Measurements from ENCODE around the gene HRH3.

The HRH3 gene

DNA sequence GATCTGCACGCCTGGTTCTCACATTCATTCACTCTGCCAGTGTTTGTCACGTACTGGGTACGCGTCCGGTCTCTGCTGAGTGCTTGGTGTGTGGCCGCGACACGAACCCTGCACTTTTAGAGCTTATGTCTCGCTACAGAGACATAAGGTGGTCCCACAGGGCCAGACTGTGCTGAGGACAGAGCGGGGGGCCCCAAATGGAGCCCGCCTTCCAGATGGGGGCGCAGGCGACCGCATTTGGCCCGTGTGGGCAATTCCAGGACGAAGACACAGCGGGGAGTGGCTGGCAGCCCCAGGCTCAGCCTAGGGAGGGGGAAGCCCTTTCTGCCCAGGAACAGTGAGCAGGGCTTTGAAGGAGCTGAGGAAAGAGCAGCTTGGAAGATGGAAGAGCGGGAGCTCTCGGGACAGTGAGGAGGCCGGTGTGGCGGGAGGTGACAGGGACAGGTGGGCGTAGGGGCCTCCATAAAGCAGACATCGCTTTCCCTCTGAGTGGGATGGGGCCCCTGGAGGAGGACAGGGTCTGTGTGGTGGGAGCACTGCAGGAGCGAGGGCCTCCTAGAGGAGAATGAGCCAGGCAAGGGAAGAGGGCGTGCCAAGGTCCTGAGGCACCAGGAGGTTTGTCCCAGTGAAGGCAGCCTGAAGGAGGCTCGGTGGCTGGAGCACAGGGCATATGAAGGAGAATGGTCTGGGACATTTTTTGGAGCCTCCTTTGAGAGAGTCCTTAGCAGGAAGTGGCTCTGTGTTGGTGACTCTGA, 45.0 kb downstream of the HRH3 start:
- no peak for FAIRE-seq

DNA sequence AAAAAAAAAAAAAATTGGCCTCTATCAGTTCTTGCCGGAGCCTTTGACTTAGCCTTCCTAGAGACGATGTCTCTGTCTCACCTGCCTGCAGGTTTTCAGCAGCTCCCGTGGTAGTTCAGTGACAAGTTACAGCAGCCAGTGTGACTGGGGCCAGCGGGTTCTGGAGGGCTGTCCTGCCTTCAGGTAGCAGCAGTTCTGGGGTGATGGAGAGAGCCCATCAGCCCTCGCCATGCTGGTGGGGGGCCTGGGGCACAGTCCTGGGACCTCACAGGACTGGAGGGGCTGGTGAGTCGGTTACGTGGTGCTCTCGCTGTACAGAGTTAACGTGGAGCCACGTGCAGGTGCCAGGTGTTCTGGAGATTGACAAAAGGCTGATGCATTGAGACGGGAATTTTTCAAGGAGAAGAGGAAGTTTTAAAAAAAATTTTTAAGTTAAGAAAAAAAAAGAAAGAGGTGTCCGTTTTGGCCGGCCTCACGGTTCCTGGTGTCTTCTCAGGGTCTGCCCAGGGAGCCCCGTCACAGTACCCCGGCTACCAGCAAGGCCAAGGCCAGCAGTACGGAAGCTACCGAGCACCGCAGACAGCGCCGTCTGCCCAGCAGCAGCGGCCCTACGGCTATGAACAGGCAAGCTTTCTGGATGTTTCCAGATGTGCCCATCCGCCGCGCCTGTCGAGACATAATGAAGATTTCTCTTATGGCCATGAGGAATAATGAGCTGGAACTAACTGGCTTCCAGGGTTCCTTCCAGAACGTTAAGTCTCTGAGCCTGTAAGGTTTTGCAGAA, 45.9 kb downstream of the HRH3 start:
- no peak for FAIRE-seq

DNA sequence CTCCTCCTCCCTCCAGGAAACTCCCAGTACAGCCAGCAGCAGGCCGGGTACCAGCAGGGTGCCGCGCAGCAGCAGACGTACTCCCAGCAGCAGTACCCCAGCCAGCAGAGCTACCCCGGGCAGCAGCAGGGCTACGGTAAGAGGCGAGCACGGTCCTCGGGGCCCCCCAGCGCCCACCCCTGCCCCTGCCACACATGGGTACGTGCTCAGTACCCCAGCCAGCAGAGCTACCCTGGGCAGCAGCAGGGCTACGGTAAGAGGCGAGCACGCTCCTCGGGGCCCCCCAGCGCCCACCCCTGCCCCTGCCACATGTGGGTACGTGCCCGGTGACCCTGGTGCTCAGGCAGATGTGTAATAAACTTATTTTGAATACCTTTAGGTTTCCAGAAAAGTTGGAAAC, 47.4 kb downstream of the HRH3 start:
- no peak for FAIRE-seq

DNA sequence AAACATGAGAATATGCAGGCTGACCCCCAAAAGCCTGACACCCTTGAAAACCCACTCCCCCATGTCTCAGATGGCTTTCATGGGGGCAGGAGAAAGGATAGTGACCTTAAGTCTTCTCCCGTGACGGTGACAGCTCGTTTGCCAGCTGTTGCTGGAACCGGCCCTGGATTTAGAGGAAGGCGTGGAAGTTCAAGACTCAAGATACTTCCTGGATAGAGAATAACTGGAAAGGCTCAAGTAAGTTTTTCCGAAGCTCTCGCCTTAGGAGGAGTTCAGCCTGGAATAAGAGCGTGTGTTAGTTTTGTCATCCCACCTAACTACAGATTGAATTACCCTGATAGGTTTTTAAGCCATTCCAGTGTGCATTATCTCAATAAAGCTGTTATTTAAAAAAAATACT, 48.8 kb downstream of the HRH3 start:
- FAIRE-seq: no peak

DNA sequence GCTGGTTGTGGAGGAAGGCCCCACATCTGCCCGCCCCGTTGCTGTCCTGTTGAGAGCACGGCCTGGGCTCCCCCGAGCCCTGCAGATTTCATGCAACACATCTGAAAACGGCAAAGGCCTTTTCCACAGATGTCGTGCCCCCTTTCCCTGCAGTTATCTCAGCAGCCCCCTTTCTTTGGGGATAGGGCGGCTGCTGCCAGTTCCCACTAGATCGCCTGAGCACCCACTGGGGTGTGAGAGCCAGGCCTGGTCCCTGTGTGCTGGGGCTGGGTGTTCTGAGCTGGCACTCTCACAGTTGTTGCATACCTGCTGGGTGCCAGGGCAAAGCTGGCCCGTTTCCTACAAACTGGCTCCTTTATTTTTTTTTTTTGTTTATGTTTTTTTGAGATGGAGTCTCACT, 49.5 kb downstream of the HRH3 start:
- FAIRE-seq: no peak

DNA sequence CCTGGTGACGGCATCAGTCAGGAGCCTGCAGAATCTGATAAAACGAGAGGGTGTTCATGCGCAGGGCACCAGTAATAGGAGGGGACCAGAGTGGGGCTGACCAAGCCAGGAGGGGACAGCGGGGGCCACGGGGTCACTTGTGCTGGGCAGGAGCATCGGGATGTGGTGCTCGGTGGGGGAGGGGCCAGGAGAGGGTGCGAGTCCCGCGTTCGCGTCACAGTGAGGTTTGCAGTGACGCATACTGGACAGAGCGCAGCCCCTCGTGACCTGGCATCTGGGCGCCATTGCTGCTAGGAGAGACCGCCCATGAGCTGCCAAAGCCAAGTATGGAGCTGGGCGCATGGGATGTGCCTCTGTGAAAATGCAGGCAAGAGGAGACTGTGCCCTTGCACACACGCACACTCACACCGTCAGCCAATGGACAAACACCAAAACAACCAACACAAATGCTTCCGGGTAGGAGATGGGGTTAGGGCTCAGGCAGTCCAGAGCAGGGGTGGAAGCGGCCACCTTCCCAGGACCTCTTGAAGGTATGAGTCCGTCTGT, 51.1 kb downstream of the HRH3 start:
- no peak for FAIRE-seq

DNA sequence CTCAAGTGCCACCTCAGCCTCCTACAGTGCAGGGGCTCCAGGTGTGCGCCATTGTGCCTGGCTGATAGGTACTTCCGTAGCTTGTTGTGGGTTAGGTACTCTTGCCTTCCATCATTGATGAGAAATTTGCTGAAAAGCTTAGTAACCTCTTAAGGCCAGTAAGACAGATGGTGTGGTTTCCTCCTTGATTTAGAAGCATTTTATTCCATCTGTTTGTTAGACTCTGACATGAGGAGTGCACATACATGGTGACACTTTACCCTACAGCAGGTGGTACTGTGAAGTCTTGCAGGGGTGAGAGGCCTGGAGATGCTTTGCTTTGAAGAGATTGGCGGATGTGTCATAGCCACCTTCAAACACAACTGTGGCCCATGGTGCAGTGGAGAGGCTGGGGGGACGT, 52.0 kb downstream of the HRH3 start:
- no peak for FAIRE-seq

DNA sequence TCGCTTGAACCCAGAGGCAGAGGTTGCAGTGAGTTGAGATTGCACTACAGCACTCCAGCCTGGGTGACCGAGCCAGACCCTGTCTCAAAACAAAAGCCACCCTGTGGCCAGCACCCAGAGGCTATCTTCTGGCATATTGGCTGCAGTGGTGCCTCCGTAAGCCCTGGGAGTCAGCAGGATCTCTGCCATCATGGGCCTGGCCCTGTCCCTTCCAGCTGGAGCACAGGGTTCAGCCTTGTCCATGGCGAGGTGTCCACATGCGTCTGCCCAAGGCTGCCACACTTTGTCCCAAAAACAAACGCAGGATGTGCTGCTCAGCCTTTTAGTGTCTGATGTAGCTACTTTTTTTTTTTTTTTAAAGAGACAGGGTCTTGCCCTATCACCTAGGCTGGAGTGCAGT, 52.6 kb downstream of the HRH3 start:
- no peak for FAIRE-seq

DNA sequence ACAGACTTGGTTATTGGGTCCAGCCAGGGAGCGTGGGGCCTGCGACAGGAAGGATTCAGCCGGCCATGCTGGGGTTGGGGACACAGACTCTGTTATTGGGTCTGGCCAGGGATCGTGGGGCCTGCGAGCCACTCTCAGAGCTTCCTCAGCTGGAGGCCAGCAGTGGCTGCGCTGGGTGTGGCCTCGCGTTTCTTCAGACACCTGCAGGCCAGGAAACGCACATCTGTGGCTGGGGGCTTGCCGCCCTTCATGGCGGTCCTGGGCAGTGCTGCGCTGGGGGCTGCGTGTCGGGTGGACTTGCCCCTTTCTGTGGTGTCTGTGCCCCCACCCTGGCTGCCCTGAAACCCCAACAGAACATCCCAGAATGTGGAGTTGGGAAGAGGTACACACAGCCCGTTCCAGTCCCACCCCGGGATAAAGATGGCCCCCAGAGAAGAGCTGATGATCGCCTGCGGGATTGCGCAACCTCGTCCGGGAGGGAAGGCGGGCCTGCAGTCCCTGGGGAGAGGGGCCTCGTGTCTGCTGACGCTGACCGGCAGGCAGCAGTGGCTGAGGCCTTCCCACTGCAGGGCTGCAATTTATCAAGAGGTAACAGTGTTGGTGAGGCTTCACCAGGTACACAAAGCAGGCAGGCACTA, 54.2 kb downstream of the HRH3 start:
- no peak for FAIRE-seq

Measured in endometrium (tissue), 2 donors.